Liver (tissue), 9 donors: ENCODE measurements around the gene HNMT. TPM values are rescaled to one million over a fixed set of nuclear protein-coding genes. Genes with fewer than 3 reads are reported as not detected.
A peak's percentile ranks its signal among the peaks of the same experiment; 100 is the strongest.

Source experiments
- DNase-seq: peaks from one replicate; pipeline ENCODE4 v3.0.0-alpha.2; 2017; ENCODE audit warnings: low spot score
- H3K27ac ChIP-seq, 2 donors: one replicate each; pipeline ENCODE4 v1.7.0; 2013; ENCODE audit warnings: inconsistent platforms in 2 of 2, low read length in 2 of 2, control low read depth in 1 of 2, low read depth in 1 of 2, mild to moderate bottlenecking in 1 of 2
- H3K27me3 ChIP-seq, 4 donors: one replicate each; pipeline versions ENCODE4 v1.6.1 to v1.7.0; 2013; ENCODE audit warnings: low read length in 3 of 4, inconsistent platforms in 1 of 4, mild to moderate bottlenecking in 1 of 4, moderate library complexity in 1 of 4; ENCODE audit not compliant: control insufficient read depth in 4 of 4, insufficient read depth in 4 of 4
- H3K36me3 ChIP-seq, 4 donors: one replicate each; pipeline versions ENCODE4 v1.6.1 to v1.7.0; 2013; ENCODE audit warnings: low read length in 3 of 4, mild to moderate bottlenecking in 3 of 4, low read depth in 1 of 4, moderate library complexity in 1 of 4; ENCODE audit not compliant: control insufficient read depth in 4 of 4, insufficient read depth in 3 of 4
- H3K4me1 ChIP-seq, 4 donors: one replicate each; pipeline versions ENCODE4 v1.6.1 to v1.7.0; 2013; ENCODE audit warnings: low read length in 3 of 4, mild to moderate bottlenecking in 3 of 4, moderate library complexity in 1 of 4; ENCODE audit not compliant: control insufficient read depth in 4 of 4, insufficient read depth in 4 of 4
- H3K4me3 ChIP-seq, 3 donors: one replicate each; pipeline versions ENCODE4 v1.6.1 to v1.7.0; 2013; ENCODE audit warnings: low read length in 3 of 3, control low read depth in 1 of 3, low read depth in 1 of 3, mild to moderate bottlenecking in 1 of 3
- H3K9ac ChIP-seq, 2 donors: one replicate each; pipeline ENCODE4 v1.7.0; 2013; ENCODE audit warnings: low read length in 2 of 2, mild to moderate bottlenecking in 2 of 2, moderate library complexity in 2 of 2, control low read depth in 1 of 2, low read depth in 1 of 2
- H3K9me3 ChIP-seq, 4 donors: one replicate each; pipeline versions ENCODE4 v1.6.1 to v1.7.0; 2013; ENCODE audit warnings: low read length in 3 of 4; ENCODE audit not compliant: control insufficient read depth in 4 of 4
- EGR1 ChIP-seq, 2 donors: IDR thresholded peaks; 2 replicates each; pipeline ENCODE4 v1.6.1; 2016 to 2018; ENCODE audit warnings: antibody characterized with exemption in 2 of 2, low read depth in 2 of 2
- FOXA1 ChIP-seq: IDR thresholded peaks from 2 replicates; pipeline ENCODE4 v1.6.1; 2016; ENCODE audit warnings: antibody characterized with exemption
- FOXA2 ChIP-seq: IDR thresholded peaks from 2 replicates; pipeline ENCODE4 v1.6.1; 2016; ENCODE audit warnings: antibody characterized with exemption
- GABPA ChIP-seq, 2 donors: IDR thresholded peaks in 1 of 2; conservative IDR thresholded peaks in 1 of 2; 2 replicates each; pipeline ENCODE4 v1.6.1; 2016; ENCODE audit warnings: antibody characterized with exemption in 2 of 2, mild to moderate bottlenecking in 1 of 2, moderate library complexity in 1 of 2
- HNF4A ChIP-seq, 2 donors: conservative IDR thresholded peaks; 2 replicates each; pipeline ENCODE4 v1.6.1; 2016; ENCODE audit warnings: antibody characterized with exemption in 2 of 2, mild to moderate bottlenecking in 2 of 2
- HNF4G ChIP-seq: IDR thresholded peaks from 2 replicates; pipeline ENCODE4 v1.6.1; 2016; ENCODE audit warnings: antibody characterized with exemption
- JUND ChIP-seq, 2 donors: IDR thresholded peaks; 2 replicates each; pipeline ENCODE4 v1.6.1; 2016; ENCODE audit warnings: antibody characterized with exemption in 2 of 2
- NR2F2 ChIP-seq: IDR thresholded peaks from 2 replicates; pipeline ENCODE4 v1.6.1; 2016; ENCODE audit warnings: antibody characterized with exemption
- RAD21 ChIP-seq, 2 donors: IDR thresholded peaks; 2 replicates each; pipeline ENCODE4 v1.6.1; 2016; ENCODE audit warnings: antibody characterized with exemption in 2 of 2, mild to moderate bottlenecking in 2 of 2
- RXRA ChIP-seq, 2 donors: IDR thresholded peaks; 2 replicates each; pipeline ENCODE4 v1.6.1; 2017 to 2018; ENCODE audit warnings: antibody characterized with exemption in 2 of 2, mild to moderate bottlenecking in 1 of 2
- SP1 ChIP-seq: IDR thresholded peaks from 2 replicates; pipeline ENCODE4 v1.6.1; 2018; ENCODE audit warnings: antibody characterized with exemption, mild to moderate bottlenecking
- TAF1 ChIP-seq: conservative IDR thresholded peaks from 2 replicates; pipeline ENCODE4 v1.6.1; 2016; ENCODE audit warnings: antibody characterized with exemption, mild to moderate bottlenecking
- YY1 ChIP-seq: IDR thresholded peaks from 2 replicates; pipeline ENCODE4 v1.6.1; 2016; ENCODE audit warnings: antibody characterized with exemption, mild to moderate bottlenecking
- WGBS: extraction: QIAGEN DNeasy Blood & Tissue Kit; methylation state at CpG from one replicate; pipeline ENCODE4 v1.1.7; 2013; 5-methylcytosine and 5-hydroxymethylcytosine counted together
- polyA plus RNA-seq, 2 donors: library from polyadenylated mRNA; stranded (reverse) in 1 of 2; unstranded in 1 of 2; fragments of 200-250 nt in 1 of 2; fragments of >200 nt in 1 of 2; fragmentation: Nextera tagmentation in 1 of 2; extraction: Ambion mirVana in 1 of 2; gene quantifications; one replicate each; pipeline versions ENCODE4 v1.2.1 to v1.2.3, GENCODE V29; 2013 to 2015
- total RNA-seq, 2 donors: library from RNA; depleted of rRNA; stranded (reverse); fragments of >200 nt; gene quantifications; one replicate each; pipeline ENCODE4 v1.2.3, GENCODE V29; 2014
- TF ChIP-seq, protein P1 (sequence below): fragments of 150-350 bp; IDR thresholded peaks from 2 replicates; pipeline ENCODE4 v1.5.1; 2017; ENCODE audit warnings: improper control_type of control experiment, low read depth, low read length; ENCODE audit not compliant: missing input control
- TF ChIP-seq, protein P2 (sequence below): IDR thresholded peaks from 2 replicates; pipeline ENCODE4 v1.6.1; 2016; ENCODE audit warnings: antibody characterized with exemption
- TF ChIP-seq, protein P3 (sequence below): IDR thresholded peaks from 2 replicates; pipeline ENCODE4 v1.6.1; 2016; ENCODE audit warnings: antibody characterized with exemption, mild to moderate bottlenecking
- TF ChIP-seq, protein P4 (sequence below): IDR thresholded peaks from 2 replicates; pipeline ENCODE4 v1.6.1; 2016; ENCODE audit warnings: antibody characterized with exemption
- TF ChIP-seq, protein P5 (sequence below): IDR thresholded peaks from 2 replicates; pipeline ENCODE4 v1.6.1; 2016; ENCODE audit warnings: antibody characterized with exemption
- donor health status: healthy.
- donor health status: healthy.
- donor health status: healthy.
- donor health status: healthy.
- donor health status: healthy.

Gene HNMT
- total and polyA plus RNA-seq, 4 donors: 44.4 to 103 (median 78.5) TPM

DNA sequence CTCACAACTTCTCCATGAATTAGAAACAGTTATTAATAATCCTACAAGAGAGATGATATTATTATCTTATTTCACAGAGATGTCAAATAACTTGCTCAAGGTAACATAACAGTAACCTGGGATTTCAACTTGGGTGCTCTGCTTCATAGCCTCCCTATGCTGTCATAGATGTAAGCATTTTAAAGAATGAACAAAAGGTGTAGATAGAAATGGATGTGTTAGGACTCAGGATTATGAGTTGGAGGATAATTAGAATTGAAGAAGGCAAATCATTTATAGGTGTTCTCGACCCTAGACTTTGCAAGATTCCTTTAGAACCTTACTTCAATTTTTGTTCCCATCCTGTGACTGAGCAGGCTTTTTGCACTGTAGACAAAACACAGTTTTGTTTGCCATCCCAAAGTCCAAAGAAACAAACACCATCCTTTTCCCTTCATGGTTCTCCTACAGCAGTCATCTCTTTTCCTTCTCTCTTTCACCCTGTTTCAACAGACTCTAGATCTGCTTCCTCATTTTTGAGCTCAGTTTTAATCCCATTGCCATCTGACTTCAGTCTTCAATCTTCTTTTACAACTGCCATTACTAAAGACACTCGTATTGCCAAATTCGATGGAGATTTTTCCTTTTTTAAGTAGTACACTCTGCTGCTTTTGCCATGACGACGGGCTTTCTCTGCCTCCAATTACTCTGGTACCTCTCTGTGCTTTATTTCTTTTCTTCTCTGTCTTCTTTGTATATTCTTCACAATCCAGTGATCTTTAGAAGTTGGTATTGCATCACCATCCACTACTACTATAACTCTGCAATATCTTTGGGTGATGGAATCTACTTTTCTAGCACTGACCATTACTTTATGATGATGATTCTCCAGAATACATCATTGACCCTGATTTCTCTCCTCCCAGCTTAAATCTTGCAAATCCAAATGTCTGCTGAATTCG, 4.5 kb downstream of the HNMT start:
- H3K36me3 ChIP-seq: peaks cover 0 to 23% (median 6%) of the 10 kb centered on the region in 4 donors
- H3K9me3 ChIP-seq: no peaks in the 10 kb centered on the region
- WGBS: 58% methylated on average over 6 of the region's 6 CpGs
- no peaks in the 10 kb centered on the region for H3K27me3 ChIP-seq
- DNase-seq: no peak
- H3K4me3 ChIP-seq: no peak overlapping the region
- H3K4me1 ChIP-seq: peaks cover 11 to 39% (median 23%) of the 10 kb centered on the region in 4 donors
- no peak overlapping the region for H3K9ac ChIP-seq
- peak; percentile 37 for TF ChIP-seq FOXA1
- TF ChIP-seq RXRA (IDR thresholded peaks at IDR 0.05): peak; percentile 34 to 42
- TF ChIP-seq EGR1 (IDR thresholded peaks at IDR 0.05; ENCODE audit: low read depth in 2 of 2): peak in 1 of 2 donors; percentile 25
- TF ChIP-seq, protein P1, sequence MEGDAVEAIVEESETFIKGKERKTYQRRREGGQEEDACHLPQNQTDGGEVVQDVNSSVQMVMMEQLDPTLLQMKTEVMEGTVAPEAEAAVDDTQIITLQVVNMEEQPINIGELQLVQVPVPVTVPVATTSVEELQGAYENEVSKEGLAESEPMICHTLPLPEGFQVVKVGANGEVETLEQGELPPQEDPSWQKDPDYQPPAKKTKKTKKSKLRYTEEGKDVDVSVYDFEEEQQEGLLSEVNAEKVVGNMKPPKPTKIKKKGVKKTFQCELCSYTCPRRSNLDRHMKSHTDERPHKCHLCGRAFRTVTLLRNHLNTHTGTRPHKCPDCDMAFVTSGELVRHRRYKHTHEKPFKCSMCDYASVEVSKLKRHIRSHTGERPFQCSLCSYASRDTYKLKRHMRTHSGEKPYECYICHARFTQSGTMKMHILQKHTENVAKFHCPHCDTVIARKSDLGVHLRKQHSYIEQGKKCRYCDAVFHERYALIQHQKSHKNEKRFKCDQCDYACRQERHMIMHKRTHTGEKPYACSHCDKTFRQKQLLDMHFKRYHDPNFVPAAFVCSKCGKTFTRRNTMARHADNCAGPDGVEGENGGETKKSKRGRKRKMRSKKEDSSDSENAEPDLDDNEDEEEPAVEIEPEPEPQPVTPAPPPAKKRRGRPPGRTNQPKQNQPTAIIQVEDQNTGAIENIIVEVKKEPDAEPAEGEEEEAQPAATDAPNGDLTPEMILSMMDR: no peak
- TF ChIP-seq GABPA (IDR thresholded peaks at IDR 0.05 in 1 of 2, conservative IDR thresholded peaks at IDR 0.05 in 1 of 2): no peak
- TF ChIP-seq, protein P2, sequence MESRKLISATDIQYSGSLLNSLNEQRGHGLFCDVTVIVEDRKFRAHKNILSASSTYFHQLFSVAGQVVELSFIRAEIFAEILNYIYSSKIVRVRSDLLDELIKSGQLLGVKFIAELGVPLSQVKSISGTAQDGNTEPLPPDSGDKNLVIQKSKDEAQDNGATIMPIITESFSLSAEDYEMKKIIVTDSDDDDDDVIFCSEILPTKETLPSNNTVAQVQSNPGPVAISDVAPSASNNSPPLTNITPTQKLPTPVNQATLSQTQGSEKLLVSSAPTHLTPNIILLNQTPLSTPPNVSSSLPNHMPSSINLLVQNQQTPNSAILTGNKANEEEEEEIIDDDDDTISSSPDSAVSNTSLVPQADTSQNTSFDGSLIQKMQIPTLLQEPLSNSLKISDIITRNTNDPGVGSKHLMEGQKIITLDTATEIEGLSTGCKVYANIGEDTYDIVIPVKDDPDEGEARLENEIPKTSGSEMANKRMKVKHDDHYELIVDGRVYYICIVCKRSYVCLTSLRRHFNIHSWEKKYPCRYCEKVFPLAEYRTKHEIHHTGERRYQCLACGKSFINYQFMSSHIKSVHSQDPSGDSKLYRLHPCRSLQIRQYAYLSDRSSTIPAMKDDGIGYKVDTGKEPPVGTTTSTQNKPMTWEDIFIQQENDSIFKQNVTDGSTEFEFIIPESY: no peak
- TF ChIP-seq FOXA2: peak; percentile 63
- TF ChIP-seq HNF4G: peak; percentile 64
- TF ChIP-seq YY1: peak; percentile 65
- TF ChIP-seq, protein P3, sequence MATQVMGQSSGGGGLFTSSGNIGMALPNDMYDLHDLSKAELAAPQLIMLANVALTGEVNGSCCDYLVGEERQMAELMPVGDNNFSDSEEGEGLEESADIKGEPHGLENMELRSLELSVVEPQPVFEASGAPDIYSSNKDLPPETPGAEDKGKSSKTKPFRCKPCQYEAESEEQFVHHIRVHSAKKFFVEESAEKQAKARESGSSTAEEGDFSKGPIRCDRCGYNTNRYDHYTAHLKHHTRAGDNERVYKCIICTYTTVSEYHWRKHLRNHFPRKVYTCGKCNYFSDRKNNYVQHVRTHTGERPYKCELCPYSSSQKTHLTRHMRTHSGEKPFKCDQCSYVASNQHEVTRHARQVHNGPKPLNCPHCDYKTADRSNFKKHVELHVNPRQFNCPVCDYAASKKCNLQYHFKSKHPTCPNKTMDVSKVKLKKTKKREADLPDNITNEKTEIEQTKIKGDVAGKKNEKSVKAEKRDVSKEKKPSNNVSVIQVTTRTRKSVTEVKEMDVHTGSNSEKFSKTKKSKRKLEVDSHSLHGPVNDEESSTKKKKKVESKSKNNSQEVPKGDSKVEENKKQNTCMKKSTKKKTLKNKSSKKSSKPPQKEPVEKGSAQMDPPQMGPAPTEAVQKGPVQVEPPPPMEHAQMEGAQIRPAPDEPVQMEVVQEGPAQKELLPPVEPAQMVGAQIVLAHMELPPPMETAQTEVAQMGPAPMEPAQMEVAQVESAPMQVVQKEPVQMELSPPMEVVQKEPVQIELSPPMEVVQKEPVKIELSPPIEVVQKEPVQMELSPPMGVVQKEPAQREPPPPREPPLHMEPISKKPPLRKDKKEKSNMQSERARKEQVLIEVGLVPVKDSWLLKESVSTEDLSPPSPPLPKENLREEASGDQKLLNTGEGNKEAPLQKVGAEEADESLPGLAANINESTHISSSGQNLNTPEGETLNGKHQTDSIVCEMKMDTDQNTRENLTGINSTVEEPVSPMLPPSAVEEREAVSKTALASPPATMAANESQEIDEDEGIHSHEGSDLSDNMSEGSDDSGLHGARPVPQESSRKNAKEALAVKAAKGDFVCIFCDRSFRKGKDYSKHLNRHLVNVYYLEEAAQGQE: peak; percentile 53
- TF ChIP-seq, protein P4, sequence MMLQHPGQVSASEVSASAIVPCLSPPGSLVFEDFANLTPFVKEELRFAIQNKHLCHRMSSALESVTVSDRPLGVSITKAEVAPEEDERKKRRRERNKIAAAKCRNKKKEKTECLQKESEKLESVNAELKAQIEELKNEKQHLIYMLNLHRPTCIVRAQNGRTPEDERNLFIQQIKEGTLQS: peak; percentile 49
- no peak for TF ChIP-seq TAF1
- peak; percentile 65 for TF ChIP-seq SP1
- TF ChIP-seq JUND (IDR thresholded peaks at IDR 0.05): no peak
- peak; percentile 87 for TF ChIP-seq HNF4A (conservative IDR thresholded peaks at IDR 0.05)
- TF ChIP-seq RAD21 (IDR thresholded peaks at IDR 0.05): peak in 1 of 2 donors; percentile 41
- TF ChIP-seq NR2F2: no peak
- TF ChIP-seq, protein P5, sequence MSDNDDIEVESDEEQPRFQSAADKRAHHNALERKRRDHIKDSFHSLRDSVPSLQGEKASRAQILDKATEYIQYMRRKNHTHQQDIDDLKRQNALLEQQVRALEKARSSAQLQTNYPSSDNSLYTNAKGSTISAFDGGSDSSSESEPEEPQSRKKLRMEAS: peak; percentile 40
- H3K27ac ChIP-seq: peak overlapping the region; percentile 56 to 72
